GM21528 (cell line): Measurements from ENCODE around the gene ALDH3B2.
"Not testable (repeated sequence)": the region's sequence is repeated elsewhere in the genome, so short reads cannot be mapped to it uniquely, and the experiment has no call there.

Source experiments
- ATAC-seq: cut with Tn5 transposase; IDR thresholded peaks from one replicate; pipeline ENCODE4 v1.9.1; 2021; ENCODE audit warnings: mild to moderate bottlenecking, moderate library complexity; ENCODE audit not compliant: unreplicated experiment, low FRiP score

ALDH3B2 gene

GRCh38 chr11:67645521-67646461, 28.6 kb downstream of the ALDH3B2 start:
- ATAC-seq = no peak

GRCh38 chr11:67644472-67645418, 29.7 kb downstream of the ALDH3B2 start:
- ATAC-seq = no peak

GRCh38 chr11:67644042-67644441, 30.4 kb downstream of the ALDH3B2 start:
- no peak for ATAC-seq

GRCh38 chr11:67642173-67643120, 32.0 kb downstream of the ALDH3B2 start:
- ATAC-seq = no peak

- ATAC-seq = no peak
Observed at GRCh38 chr11:67641338-67642172, 32.9 kb downstream of the ALDH3B2 start.

- no peak for ATAC-seq
Observed at GRCh38 chr11:67640758-67641337, 33.6 kb downstream of the ALDH3B2 start.

- ATAC-seq = no peak
Observed at GRCh38 chr11:67640021-67640757, 34.2 kb downstream of the ALDH3B2 start.

- no peak for ATAC-seq
Observed at GRCh38 chr11:67639438-67639859, 35.0 kb downstream of the ALDH3B2 start, which contains the start of gene TBX10. TBX10 (minus strand) TSS chr11:67639763; CDS start chr11:67639472, 291 bp downstream.

GRCh38 chr11:67638535-67639437, 35.6 kb downstream of the ALDH3B2 start:
- no peak for ATAC-seq

GRCh38 chr11:67637441-67637840, 37.0 kb downstream of the ALDH3B2 start:
- ATAC-seq = not testable (repeated sequence)

- ATAC-seq = no peak
Observed at GRCh38 chr11:67636962-67637361, 37.5 kb downstream of the ALDH3B2 start.

GRCh38 chr11:67635231-67635521, 39.2 kb downstream of the ALDH3B2 start:
- ATAC-seq = no peak

GRCh38 chr11:67634366-67635230, 39.8 kb downstream of the ALDH3B2 start:
- ATAC-seq = no peak

GRCh38 chr11:67633758-67634365, 40.6 kb downstream of the ALDH3B2 start:
- ATAC-seq = no peak

- no peak for ATAC-seq
Observed at GRCh38 chr11:67632982-67633755, 41.3 kb downstream of the ALDH3B2 start.
